DND-41 (cell line): ENCODE data around the gene PSMC6.
A peak's percentile ranks its signal among the peaks of the same experiment; 100 is the strongest.

Source experiments
- ATAC-seq: fragments of 200-7000 bp; cut with Tn5 transposase; 3 replicates; pipeline ENCODE4 v1.9.1; 2021; ENCODE audit warnings: low read depth; ENCODE audit not compliant: insufficient read depth
- DNase-seq: peaks from one replicate; pipeline ENCODE4 v3.0.0-alpha.2; 2020
- H2AFZ ChIP-seq: 2 replicates; pipeline ENCODE4 v1.6.0; 2012; ENCODE audit warnings: low read depth, low read length
- H3K27ac ChIP-seq: 2 replicates; pipeline ENCODE4 v1.5.1; 2012; ENCODE audit warnings: low read length, inconsistent platforms
- H3K27me3 ChIP-seq: fragments of 200-600 bp; sonication (generic); 2 replicates; pipeline ENCODE4 v1.6.0; 2012; ENCODE audit warnings: low read length, mild to moderate bottlenecking, inconsistent platforms; ENCODE audit not compliant: insufficient read depth, poor library complexity
- H3K36me3 ChIP-seq: 2 replicates; pipeline ENCODE4 v1.5.1; 2012; ENCODE audit warnings: low read length, inconsistent platforms; ENCODE audit not compliant: insufficient read depth
- H3K4me1 ChIP-seq: 2 replicates; pipeline ENCODE4 v1.5.1; 2012; ENCODE audit warnings: mild to moderate bottlenecking, low read length; ENCODE audit not compliant: insufficient read depth
- H3K4me2 ChIP-seq: 2 replicates; pipeline ENCODE4 v1.6.0; 2012; ENCODE audit warnings: mild to moderate bottlenecking, moderate library complexity, low read length, inconsistent platforms; ENCODE audit not compliant: insufficient read depth
- H3K4me3 ChIP-seq, 2 experiments: fragments of 200-600 bp in 1 of 2; shearing (Covaris generic) in 1 of 2; 2 replicates each; pipeline ENCODE4 v1.5.1; 2012 to 2016; ENCODE audit warnings: inconsistent platforms in 2 of 2, low read length in 2 of 2, mild to moderate bottlenecking in 2 of 2, low read depth in 1 of 2, moderate library complexity in 1 of 2
- H3K79me2 ChIP-seq: 2 replicates; pipeline ENCODE4 v1.6.0; 2012; ENCODE audit warnings: low read length, inconsistent platforms; ENCODE audit not compliant: insufficient read depth
- H3K9ac ChIP-seq: 2 replicates; pipeline ENCODE4 v1.6.0; 2012; ENCODE audit warnings: low read depth, mild to moderate bottlenecking, inconsistent platforms, low read length, moderate library complexity
- H3K9me3 ChIP-seq: 2 replicates; pipeline ENCODE4 v1.5.1; 2012; ENCODE audit warnings: low read length, moderate library complexity, mild to moderate bottlenecking, inconsistent platforms; ENCODE audit not compliant: insufficient read depth, severe bottlenecking
- H4K20me1 ChIP-seq: 2 replicates; pipeline ENCODE4 v1.6.0; 2012; ENCODE audit warnings: low read length; ENCODE audit not compliant: insufficient read depth
- EZH2 ChIP-seq: IDR thresholded peaks from 3 replicates; pipeline ENCODE4 v1.6.1; 2012; ENCODE audit warnings: borderline replicate concordance, low read depth, mild to moderate bottlenecking, moderate library complexity, low read length, inconsistent platforms; ENCODE audit not compliant: severe bottlenecking
- TF ChIP-seq, protein P1 (sequence below): IDR thresholded peaks from 2 replicates; pipeline ENCODE4 v1.5.1; 2012; ENCODE audit warnings: borderline replicate concordance, low read length, moderate library complexity, mild to moderate bottlenecking; ENCODE audit not compliant: poor library complexity, severe bottlenecking; ENCODE audit errors: extremely low read depth

PSMC6 gene

DNA sequence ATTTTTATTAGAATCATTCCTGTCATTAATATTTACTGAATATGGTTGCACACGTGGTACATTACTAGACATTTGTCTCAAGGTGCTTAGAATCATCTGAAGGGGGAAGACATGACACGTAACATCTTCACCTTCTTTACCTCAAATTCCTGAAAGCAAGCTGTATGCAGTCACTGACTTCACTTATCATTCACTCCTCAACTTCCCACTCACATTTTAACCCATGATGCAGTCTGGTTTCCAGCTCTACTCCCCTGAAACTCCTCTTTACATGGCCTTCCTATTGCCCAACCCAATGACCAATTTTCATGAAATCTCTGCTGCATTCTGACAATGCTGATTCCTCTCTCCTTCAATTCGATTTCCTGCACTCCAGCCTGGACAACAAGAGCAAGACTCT, 5.8 kb upstream of the PSMC6 start:
- Histone ChIP-seq H3K36me3 (no peaks in the 10 kb centered on the region), H3K4me1 (peaks cover 8% of the 10 kb centered on the region), H3K9ac (no peak overlapping the region), H3K4me3 (no peak overlapping the region), H4K20me1 (no peaks in the 10 kb centered on the region), H3K27ac (no peak overlapping the region), H3K79me2 (no peaks in the 10 kb centered on the region), H3K27me3 (no peaks in the 10 kb centered on the region), H2AFZ (no peak overlapping the region), H3K9me3 (no peaks in the 10 kb centered on the region), H3K4me2 (no peak overlapping the region)
- ATAC-seq (no peak), DNase-seq (no peak)
- TF ChIP-seq, protein P1, sequence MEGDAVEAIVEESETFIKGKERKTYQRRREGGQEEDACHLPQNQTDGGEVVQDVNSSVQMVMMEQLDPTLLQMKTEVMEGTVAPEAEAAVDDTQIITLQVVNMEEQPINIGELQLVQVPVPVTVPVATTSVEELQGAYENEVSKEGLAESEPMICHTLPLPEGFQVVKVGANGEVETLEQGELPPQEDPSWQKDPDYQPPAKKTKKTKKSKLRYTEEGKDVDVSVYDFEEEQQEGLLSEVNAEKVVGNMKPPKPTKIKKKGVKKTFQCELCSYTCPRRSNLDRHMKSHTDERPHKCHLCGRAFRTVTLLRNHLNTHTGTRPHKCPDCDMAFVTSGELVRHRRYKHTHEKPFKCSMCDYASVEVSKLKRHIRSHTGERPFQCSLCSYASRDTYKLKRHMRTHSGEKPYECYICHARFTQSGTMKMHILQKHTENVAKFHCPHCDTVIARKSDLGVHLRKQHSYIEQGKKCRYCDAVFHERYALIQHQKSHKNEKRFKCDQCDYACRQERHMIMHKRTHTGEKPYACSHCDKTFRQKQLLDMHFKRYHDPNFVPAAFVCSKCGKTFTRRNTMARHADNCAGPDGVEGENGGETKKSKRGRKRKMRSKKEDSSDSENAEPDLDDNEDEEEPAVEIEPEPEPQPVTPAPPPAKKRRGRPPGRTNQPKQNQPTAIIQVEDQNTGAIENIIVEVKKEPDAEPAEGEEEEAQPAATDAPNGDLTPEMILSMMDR: no peak
- no peak for TF ChIP-seq EZH2

DNA sequence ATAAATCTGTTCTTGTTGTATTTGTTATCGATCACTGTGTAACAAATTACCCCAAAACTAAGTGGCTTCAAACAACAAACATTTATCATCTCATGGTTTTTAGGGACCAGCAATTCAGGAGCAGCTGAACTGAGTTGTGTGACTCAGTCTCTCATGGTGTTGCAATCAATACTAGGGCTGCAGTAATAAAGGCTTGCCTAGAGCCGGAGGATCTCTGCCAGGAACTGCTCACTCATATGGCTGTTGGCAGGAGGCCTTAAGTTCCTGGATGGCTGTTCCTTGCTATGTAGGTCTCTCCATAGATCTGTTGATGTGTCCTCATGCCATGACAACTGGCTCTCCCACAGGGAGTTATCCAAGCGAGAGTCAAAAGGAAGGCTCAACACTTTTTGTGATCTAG, 3.8 kb upstream of the PSMC6 start:
- DNase-seq: no peak
- Histone ChIP-seq H3K9me3 (no peaks in the 10 kb centered on the region), H3K79me2 (peaks cover 16% of the 10 kb centered on the region), H3K36me3 (no peaks in the 10 kb centered on the region), H4K20me1 (no peaks in the 10 kb centered on the region), H3K4me2 (no peak overlapping the region), H3K27me3 (no peaks in the 10 kb centered on the region), H3K4me1 (peaks cover 16% of the 10 kb centered on the region), H3K27ac (no peak overlapping the region), H3K9ac (no peak overlapping the region), H2AFZ (peak overlapping the region; percentile 19; the same call in 1 of the 2 replicates), H3K4me3 (no peak overlapping the region)
- no peak for ATAC-seq
- TF ChIP-seq EZH2: no peak
- TF ChIP-seq, protein P1: no peak

DNA sequence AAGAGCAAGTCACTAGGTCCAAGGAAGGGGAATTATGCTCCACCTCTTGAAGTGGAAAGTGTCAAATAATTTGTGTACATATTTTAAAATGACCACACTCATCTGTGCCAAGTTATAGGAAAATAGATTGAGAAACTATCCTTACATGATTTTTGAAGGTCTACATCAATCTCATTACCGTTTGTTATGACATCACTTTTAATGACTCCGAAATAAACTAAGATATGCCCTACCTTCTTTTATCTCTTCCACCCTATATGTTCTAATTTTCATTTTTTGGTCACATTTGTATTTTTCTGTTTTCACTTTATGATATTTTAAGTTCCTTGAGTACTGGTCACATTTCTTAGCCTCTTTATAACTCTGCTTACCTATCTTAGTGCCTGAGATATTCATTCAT, 3.3 kb upstream of the PSMC6 start:
- ATAC-seq (no peak), DNase-seq (no peak)
- H3K4me3 ChIP-seq: no peak overlapping the region
- peak overlapping the region; percentile 19; the same call in 1 of the 2 replicates for H2AFZ ChIP-seq
- H4K20me1 ChIP-seq: no peaks in the 10 kb centered on the region
- no peaks in the 10 kb centered on the region for H3K9me3 ChIP-seq
- H3K79me2 ChIP-seq: peaks cover 20% of the 10 kb centered on the region
- H3K36me3 ChIP-seq: peaks cover 3% of the 10 kb centered on the region
- no peak overlapping the region for H3K9ac ChIP-seq
- TF ChIP-seq EZH2: no peak
- TF ChIP-seq, protein P1: no peak
- no peak overlapping the region for H3K4me2 ChIP-seq
- no peak overlapping the region for H3K27ac ChIP-seq
- no peaks in the 10 kb centered on the region for H3K27me3 ChIP-seq
- peaks cover 21% of the 10 kb centered on the region for H3K4me1 ChIP-seq

DNA sequence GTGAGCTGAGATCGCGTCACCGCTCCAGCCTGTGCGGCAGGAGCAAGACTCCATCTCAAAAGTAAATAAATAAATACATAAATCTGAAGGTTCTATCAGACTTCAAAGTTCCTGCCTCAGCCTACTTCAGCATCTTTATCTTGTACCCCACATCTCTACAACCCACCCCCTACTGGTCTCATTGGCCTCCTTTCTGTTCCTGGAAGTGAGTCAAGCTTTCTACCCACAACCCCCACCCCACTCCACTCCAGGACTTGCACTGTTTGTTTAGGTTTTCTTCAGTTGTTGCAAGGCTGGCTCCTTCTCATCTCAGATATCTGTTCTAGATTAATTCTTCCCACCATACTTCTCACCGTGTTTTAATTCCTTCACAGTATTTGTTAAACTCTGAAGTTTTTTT, 714 bp upstream of the PSMC6 start:
- Histone ChIP-seq H3K9me3 (no peaks in the 10 kb centered on the region), H3K36me3 (peaks cover 28% of the 10 kb centered on the region), H2AFZ (peak overlapping the region; percentile 85), H3K27ac (peak overlapping the region; percentile 90), H3K27me3 (no peaks in the 10 kb centered on the region), H3K9ac (peak overlapping the region; percentile 75), H3K4me1 (peaks cover 39% of the 10 kb centered on the region), H3K4me2 (peak overlapping the region; percentile 78), H4K20me1 (no peaks in the 10 kb centered on the region), H3K79me2 (peaks cover 44% of the 10 kb centered on the region), H3K4me3 (peak overlapping the region; percentile 66 to 74; a peak in 3 of 4 replicates)
- DNase-seq: peak; percentile 71
- ATAC-seq: peak; percentile 61
- TF ChIP-seq, protein P1: peak; percentile 22
- TF ChIP-seq EZH2: no peak
